Left lung (tissue), 10 donors: Measurements from ENCODE around the gene SLC9A1. TPM values are rescaled to one million over a fixed set of nuclear protein-coding genes. Genes with fewer than 3 reads are reported as not detected.

Experiments used
- ATAC-seq: fragments of 200-7000 bp; cut with Tn5 transposase; one replicate; pipeline ENCODE4 v1.9.1; 2020; ENCODE audit warnings: moderate library complexity
- DNase-seq, 4 donors: peaks; one replicate each; pipeline ENCODE4 v3.0.0-alpha.2; 2013 to 2020
- H3K27ac ChIP-seq, 2 donors: fragments of 200-600 bp; sonication (generic) in 1 of 2; one replicate each; pipeline versions ENCODE4 v1.5.0 to v1.8.0; 2020 to 2021
- H3K27me3 ChIP-seq, 2 donors: fragments of 200-600 bp; sonication (generic) in 1 of 2; one replicate each; pipeline versions ENCODE4 v1.5.0 to v1.8.0; 2020 to 2021
- H3K36me3 ChIP-seq, 2 donors: fragments of 200-600 bp; sonication (generic) in 1 of 2; one replicate each; pipeline versions ENCODE4 v1.5.0 to v1.8.0; 2020 to 2021
- H3K4me1 ChIP-seq, 2 donors: fragments of 200-600 bp; one replicate each; pipeline ENCODE4 v1.8.0; 2021
- H3K4me3 ChIP-seq, 2 donors: fragments of 200-600 bp; sonication (generic) in 1 of 2; one replicate each; pipeline versions ENCODE4 v1.5.0 to v1.8.0; 2020 to 2021; ENCODE audit warnings: mild to moderate bottlenecking in 1 of 2
- H3K9me3 ChIP-seq, 2 donors: fragments of 200-600 bp; sonication (generic) in 1 of 2; one replicate each; pipeline versions ENCODE4 v1.5.0 to v1.8.0; 2020 to 2021
- CTCF ChIP-seq, 2 donors: fragments of 200-600 bp; sonication (generic) in 1 of 2; IDR thresholded peaks; one replicate each; pipeline versions ENCODE4 v1.5.0 to v1.8.0; 2021; ENCODE audit warnings: antibody characterized with exemption in 2 of 2
- intact Hi-C, 2 donors: fragments of 100-400 bp; cut with DNase I; formaldehyde crosslinking; loops; one replicate each; pipeline versions ENCODE4 v1.11.2 to v1.14.2; 2022
- polyA plus RNA-seq, 6 donors: library from polyadenylated mRNA; unstranded; fragments of 120-200 nt; gene quantifications; one replicate each; pipeline ENCODE4 v1.2.1, GENCODE V29; 2013; ENCODE audit not compliant: insufficient read length in 6 of 6
- total RNA-seq, 2 donors: library from RNA; stranded (reverse); fragmentation: NEBNext Ultra II Directional; extraction: Animal tissue kit (Norgen Biotek cat#: 25700); gene quantifications; one replicate each; pipeline ENCODE4 v1.2.1, GENCODE V29; 2021
- donor health status: DM: no; HTN: yes; CAD: no.
- donor health status: DM: no; HTN: no; CAD: no.

SLC9A1 gene
- total and polyA plus RNA-seq, 8 donors = 16.0 to 63.8 (median 20.4) TPM

DNA sequence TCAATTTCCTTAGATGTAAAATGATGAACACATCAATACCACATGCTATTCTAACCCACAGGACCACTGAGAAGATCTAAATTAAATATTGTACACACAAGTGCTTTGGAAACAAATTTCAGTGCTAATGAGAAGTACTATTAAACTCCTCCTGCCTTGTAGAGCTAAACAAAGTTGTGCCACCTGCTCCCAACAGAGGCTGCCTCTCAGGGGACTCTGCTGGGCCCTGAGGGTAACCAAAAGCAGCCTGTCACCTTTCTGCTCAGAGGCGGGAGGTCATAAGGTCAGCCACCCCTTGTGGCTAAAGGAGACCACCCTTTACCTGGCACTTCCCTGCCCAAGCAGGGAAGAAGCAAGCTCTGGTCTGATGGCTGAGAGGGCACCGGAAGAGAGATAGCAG lies 6.3 kb downstream of the SLC9A1 start:
- no peaks in the 10 kb centered on the region for H3K27me3 ChIP-seq
- no peak overlapping the region for H3K27ac ChIP-seq
- intact Hi-C loops = no loop called here
- H3K36me3 ChIP-seq = peaks cover 0 to 4% of the 10 kb centered on the region in 2 donors
- H3K4me1 ChIP-seq = peaks cover 28 to 64% of the 10 kb centered on the region in 2 donors
- ATAC-seq (no peak), DNase-seq (no peak)
- TF ChIP-seq CTCF (IDR thresholded peaks at IDR 0.05) = no peak
- no peak overlapping the region for H3K4me3 ChIP-seq
- H3K9me3 ChIP-seq = no peaks in the 10 kb centered on the region

GRCh38 chr1:27147842-27148518 lies 6.9 kb downstream of the SLC9A1 start:
- Histone ChIP-seq H3K27me3 (no peaks in the 10 kb centered on the region), H3K27ac (no peak overlapping the region), H3K9me3 (no peaks in the 10 kb centered on the region), H3K4me1 (peaks cover 21 to 64% of the 10 kb centered on the region in 2 donors), H3K36me3 (peaks cover 0 to 4% of the 10 kb centered on the region in 2 donors), H3K4me3 (no peak overlapping the region)
- ATAC-seq = no peak
- no peak for DNase-seq
- TF ChIP-seq CTCF (IDR thresholded peaks at IDR 0.05) = no peak
- intact Hi-C loops = no loop called here

DNA sequence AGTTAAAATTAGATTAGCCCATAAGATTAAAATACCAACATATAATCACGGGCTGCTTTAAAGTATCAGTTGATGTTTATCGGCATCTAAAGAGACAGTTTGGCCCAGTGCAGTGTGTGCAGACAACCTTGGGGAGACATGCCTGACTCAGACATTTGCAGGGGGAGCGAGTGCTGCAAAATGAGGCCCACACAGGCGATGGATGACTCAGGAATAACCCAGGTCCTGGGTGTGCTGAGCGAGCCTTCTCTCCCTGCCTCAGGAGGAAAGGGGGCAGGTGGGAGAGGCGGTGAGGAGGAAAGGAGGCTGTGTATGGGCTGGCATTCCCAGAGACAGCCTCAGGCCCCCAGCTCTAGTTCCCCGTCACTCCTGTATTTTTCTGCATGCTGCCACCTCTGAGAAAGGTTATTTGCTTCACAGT lies 9.0 kb downstream of the SLC9A1 start:
- H3K9me3 ChIP-seq = no peaks in the 10 kb centered on the region
- no peak overlapping the region for H3K4me3 ChIP-seq
- intact Hi-C loops = no loop called here
- peaks cover 0 to 4% of the 10 kb centered on the region in 2 donors for H3K36me3 ChIP-seq
- DNase-seq (no peak), ATAC-seq (peak; percentile 17)
- H3K4me1 ChIP-seq = peaks cover 11 to 63% of the 10 kb centered on the region in 2 donors
- H3K27me3 ChIP-seq = no peaks in the 10 kb centered on the region
- TF ChIP-seq CTCF (IDR thresholded peaks at IDR 0.05) = no peak
- H3K27ac ChIP-seq = peak overlapping the region in 1 of 2 donors; percentile 29

- no peak overlapping the region for H3K4me3 ChIP-seq
- H3K36me3 ChIP-seq = peaks cover 0 to 4% of the 10 kb centered on the region in 2 donors
- DNase-seq (peak in 1 of 4 donors; percentile 44), ATAC-seq (no peak)
- peaks cover 7 to 63% of the 10 kb centered on the region in 2 donors for H3K4me1 ChIP-seq
- H3K27ac ChIP-seq = peak overlapping the region in 1 of 2 donors; percentile 29
- intact Hi-C loops = no loop called here
- H3K9me3 ChIP-seq = no peaks in the 10 kb centered on the region
- no peaks in the 10 kb centered on the region for H3K27me3 ChIP-seq
- TF ChIP-seq CTCF (IDR thresholded peaks at IDR 0.05) = no peak
These were observed 9.8 kb downstream of the SLC9A1 start for GRCh38 chr1:27144920-27145661.

DNA sequence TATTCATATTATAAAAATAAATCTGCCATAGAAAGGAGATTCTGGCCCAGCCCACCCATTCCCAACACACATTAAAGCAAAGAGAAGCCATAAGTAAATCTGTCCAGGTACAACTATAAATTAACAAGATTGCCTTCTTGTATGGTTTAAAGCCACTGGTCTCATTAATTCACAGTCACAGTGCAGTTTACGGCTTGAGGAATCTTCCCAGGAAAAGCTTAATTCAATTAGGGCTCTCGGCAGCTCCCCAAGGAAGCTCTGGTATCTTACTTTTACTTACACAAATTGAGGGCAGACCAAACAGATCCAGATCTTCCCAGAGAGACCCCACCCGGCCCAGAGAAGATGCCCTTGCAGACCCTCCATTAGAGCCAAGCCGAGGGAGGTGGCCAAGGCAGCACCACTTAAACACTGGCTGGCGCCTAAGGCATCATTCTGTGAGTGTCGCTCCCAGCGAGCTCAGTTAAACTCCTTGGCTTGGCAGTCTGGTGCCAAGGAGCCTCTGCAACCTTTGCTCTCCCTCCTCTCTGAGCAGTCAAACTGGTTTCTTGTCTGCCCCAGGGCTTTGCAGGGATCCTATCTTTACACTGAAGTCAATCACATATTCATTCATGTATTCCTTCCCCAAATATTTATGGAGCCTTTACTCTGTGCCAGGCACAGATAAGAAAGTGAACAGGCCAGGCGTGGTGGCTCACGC lies 10.7 kb downstream of the SLC9A1 start:
- Histone ChIP-seq H3K27me3 (no peaks in the 10 kb centered on the region), H3K4me1 (peaks cover 3 to 57% of the 10 kb centered on the region in 2 donors), H3K36me3 (peaks cover 0 to 4% of the 10 kb centered on the region in 2 donors), H3K27ac (no peak overlapping the region), H3K4me3 (no peak overlapping the region), H3K9me3 (no peaks in the 10 kb centered on the region)
- ATAC-seq (peak; percentile 39), DNase-seq (no peak)
- intact Hi-C loops = no loop called here
- TF ChIP-seq CTCF (IDR thresholded peaks at IDR 0.05) = no peak
